Stimulated activated CD8-positive, alpha-beta memory T cell treated with anti-CD3 and anti-CD28 coated beads, Interleukin-4, amount 100 ng/mL, for 48 hours (primary cell): ENCODE measurements around the gene MYOF.
"Not testable (repeated sequence)": the region's sequence is repeated elsewhere in the genome, so short reads cannot be mapped to it uniquely, and the experiment has no call there.

ENCODE experiments used
- DNase-seq: peaks from one replicate; pipeline ENCODE4 v3.0.0-alpha.2; 2020

Gene MYOF

DNA sequence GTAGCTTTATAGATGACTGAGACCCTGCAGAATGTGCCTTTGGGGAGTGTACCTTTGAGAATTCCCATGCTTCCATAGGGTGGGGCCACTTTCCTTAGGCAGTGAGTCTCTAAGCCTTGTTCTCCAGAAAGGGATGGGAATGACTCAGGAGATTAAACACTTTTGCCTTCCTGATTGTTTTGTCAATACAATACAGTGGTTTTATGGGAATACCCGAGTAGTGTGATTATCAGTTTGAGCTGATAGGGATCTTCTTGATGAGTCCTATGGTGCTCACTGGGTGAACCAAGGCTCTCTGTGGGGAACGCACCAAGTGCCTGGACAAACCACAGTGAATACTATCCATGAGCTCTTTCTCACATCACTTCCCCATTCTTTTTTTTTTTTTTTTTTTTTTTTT is 6.3 kb downstream of the MYOF start:
- DNase-seq, result no peak

DNA sequence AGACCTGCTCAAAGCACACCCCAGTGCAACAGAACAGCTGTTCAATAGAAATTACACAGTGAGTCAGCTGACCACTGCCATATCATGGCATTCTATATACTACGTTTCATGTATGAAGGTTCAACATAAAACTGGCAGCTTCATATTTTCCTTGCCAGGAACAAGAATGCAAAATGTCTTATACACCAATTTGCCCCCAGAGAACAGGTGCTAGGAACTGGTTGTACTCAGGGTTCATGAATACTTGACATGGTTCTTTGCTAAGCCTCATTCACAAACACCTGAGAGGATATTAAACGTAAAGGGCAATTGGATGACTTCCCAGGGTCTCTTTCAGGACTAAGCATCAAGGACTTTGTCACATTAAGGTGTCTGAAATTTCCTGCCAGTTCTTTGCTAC is 6.9 kb downstream of the MYOF start:
- no peak for DNase-seq

DNA sequence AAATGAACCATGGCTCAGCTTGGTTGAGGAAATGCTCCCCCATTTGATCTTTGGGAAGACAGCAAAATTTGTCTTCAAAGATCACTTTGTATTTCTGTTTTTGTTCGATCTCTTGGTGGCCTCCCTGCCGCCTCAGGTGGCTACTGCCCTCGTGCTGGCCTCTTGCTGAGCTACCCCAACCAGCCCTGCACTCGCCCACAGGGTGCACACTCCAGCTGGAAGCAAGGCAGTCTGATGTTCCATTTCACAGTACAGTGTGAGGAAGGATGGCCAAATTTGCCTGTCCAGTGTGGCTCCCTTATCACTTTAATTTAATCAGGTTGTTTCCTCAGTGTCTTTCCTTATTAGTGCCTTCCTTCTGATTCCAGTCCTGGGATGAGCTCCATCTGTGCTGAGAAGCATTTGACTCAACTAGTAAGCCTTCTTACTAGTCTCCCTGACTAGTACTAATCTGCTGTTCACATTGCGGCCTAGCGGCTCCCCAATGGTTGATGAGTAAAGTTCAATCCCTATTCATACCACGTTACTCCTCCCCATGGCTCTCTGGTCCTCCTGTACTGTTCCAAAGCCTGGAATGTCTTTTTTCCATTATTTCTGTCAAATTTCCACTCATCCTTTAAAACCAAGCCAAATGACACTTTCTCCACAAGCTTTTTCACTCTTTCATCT is 8.2 kb downstream of the MYOF start:
- no peak for DNase-seq

DNA sequence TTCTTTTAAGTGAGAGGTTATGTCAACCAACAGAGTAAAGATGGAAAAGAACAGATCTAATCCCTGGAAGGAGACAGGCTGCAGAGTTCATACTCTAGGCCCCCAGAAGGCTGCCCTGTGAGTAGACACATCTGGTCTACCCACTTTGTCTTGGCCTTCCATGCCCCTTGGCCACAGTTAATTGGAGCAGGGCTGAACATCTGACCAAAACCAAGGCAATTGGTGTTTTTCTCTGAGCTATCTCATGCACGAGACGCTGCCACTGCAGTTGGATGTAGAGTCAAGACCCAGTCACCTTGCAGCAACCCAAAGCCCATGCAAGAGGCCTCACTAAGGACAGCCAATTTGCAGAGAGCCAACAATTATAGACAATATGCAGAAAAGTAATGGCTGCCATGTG is 9.0 kb downstream of the MYOF start:
- DNase-seq, result no peak

DNA sequence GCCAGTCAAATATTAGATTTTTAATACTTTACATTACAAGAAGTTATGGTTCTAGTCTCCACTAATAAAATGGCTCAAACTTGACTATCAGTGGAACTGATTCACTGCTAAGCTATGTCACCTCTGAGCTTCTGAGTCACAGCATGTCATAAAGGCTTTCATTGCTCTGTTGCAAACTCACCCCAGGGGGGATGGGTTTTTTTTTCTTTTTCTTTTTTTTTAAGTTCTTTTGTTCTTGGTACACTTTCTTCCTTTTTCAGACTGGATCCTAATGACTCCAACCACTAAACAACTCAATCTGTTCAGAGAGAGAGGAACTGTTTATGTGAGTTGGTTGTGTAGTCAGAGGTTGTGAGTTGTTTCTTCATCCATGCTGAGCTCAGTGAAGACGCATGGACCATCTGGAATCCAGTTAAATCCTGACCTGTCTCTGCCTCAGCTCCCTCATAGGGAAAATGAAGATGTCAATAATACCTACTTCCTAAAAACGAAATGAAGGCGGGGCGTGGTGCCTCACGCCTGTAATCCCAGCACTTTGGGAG is 11.0 kb downstream of the MYOF start:
- DNase-seq, result no peak

DNA sequence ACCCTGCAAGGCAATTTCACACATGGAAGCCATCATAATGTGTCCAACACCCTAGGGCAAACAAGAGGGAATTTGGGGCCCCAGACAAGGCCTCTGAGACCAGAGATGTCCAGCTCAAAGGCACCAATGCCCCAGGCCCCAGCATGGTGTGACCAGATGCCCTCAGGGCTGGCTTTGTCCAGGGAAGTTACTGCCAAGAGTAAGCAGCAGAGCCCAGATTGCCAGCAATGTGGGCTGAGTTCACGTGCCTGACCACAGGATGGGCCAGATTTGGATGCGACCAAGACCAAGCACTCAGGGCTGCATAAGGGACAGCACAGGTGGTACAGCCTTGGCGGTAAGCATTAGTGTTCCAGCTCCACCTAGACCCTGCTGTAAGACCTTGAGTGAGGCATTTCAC is 12.7 kb downstream of the MYOF start:
- DNase-seq, result no peak

DNA sequence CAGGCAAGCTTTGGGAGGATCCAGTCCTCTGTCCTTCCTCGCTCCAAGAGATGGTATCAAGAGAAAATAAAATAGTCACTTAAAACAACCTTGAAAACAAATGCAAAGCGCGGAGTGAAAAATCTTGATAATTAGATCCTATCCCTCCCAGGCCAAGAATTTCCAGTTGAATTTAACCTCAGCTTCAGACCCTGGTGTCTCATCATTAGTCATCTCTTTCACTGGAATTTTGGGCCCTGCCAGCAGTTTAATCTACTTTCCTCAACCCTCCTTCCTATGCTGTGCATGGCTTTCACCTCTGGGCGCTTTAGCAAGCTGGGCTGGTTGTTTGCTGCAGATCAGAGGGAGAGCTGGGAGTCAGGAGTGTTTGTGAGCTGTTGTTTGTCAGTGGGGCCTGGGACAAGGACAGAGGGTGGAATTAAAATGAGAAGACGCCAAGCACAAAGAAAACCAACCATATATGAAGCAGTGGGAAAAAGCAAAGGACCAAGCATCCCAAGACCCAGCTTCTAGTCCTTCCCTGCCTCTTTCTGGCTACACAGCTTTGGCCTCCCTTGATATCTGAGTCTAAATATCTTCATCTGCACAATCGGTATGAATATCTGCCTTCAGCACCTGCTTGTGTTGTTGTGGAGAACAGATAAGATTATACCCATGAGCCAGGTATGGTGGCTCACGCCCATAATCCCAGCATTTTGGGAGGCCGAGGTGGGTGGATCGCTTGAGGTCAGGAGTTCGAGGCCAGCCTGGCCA is 13.5 kb downstream of the MYOF start:
- no peak for DNase-seq

DNA sequence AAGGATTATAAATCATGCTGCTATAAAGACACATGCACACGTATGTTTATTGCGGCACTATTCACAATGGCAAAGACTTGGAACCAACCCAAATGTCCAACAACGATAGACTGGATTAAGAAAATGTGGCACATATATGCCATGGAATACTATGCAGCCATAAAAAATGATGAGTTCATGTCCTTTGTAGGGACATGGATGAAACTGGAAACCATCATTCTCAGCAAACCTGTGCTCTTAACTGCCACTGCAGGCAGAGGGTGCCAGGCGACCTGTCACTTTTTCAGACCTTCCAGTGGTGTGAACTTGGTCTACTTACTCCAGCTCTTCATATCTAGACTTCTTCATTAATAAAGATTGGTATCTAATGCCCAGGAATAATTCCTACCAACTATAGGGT is 14.5 kb downstream of the MYOF start:
- DNase-seq, result not testable (repeated sequence)

DNA sequence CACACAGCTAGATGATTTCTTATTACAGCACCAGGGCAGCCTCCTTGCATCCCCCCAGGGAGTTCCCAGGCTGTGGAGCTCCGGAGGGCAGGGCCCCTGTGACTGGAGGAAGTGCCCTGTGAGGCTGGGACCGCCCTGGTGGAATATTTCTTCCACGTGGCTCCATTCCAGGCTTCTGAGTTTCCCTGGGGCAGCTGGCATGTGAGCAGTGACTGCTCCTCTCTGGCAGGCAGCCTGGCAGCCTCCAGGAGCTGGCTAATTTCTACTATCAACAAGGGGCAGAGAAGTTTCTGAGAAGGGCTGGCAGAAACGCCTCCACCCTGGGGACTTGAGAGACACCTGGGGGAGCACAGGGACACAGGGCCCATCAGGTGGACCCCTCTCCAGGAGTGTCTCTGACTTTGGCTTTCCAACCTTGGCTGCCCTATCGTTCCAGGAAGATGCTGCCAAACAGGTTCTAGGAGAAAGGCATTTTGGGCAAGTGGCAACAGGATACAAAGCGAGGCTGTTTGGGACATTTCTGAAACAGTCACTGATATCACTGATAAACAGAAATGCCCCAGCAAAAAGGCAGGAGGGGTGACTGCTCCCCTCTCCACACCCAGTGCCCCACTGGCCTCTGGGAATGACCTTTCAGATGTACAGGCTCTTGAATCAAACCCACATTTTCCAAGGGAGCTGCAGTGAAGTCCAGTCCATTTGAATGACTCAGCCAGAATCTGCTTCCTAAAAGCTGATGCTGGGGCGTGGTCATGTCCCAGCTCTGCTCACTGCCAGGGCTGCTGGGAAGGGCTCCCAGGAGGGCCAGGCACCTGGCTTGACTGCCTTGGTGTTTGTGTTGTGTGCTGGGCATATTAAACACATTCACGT is 16.1 kb downstream of the MYOF start:
- DNase-seq, result no peak

DNA sequence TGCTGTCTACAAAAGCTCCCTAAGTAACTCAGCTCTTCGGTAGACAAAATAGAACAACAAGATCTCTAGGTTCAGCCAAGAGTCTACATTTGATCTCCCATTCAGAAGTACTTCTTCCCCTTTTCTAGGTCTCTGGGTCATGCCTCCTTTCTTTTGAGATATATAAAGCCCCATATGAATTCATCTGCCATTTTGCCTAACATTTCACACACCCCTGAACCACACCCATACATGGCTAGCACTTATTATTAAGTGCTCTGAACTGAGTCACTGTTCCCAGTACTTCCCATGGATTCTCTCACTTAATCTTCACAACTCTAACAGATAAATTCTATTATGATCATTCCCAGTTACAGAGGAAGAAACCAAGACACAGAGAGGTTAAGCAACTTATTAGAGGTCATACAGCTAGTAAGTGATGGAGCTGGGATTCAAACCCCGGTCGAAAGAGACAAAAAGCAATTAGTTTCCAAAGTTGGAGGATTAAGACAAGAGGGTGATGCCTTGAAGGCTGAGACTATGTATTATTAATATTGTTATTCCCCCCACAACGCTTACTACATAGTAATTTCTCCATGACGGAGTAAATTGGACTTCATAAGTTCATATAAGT is 17.3 kb downstream of the MYOF start:
- DNase-seq, result no peak

DNA sequence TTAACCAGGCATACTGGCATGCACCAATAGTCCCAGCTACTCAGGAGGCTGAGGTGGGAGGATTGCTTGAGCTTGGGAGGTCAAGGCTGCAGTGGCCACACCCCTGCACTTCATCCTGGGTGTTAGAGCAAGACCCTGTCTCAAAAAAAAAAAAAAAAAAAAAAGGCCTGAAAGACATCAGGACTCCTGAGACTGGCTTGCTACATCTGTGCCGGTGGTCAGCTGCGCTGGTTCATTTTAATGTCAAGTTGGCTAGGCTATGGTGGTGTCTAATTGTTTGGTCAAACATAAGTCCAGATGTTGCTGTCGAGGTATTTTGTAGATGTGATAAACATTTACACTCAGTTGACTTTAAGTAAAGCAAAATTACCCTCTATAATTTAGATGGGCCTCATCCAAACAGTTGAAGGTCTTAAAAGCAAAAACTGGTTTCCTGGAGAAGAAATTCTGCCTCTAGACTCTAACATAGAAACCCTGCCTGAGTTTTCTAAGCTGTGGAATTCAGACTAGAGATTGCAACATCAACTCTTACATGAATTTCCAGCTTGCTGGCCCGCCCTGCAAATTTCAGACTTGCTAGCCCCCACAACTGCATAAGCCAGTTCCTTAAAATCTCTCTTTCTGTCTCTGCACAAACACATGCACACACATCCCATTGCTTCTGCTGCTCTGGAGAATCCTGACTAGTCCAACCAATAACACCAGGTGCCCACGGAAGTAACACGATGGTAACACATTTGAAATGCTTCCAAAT is 18.2 kb downstream of the MYOF start:
- DNase-seq, result no peak

DNA sequence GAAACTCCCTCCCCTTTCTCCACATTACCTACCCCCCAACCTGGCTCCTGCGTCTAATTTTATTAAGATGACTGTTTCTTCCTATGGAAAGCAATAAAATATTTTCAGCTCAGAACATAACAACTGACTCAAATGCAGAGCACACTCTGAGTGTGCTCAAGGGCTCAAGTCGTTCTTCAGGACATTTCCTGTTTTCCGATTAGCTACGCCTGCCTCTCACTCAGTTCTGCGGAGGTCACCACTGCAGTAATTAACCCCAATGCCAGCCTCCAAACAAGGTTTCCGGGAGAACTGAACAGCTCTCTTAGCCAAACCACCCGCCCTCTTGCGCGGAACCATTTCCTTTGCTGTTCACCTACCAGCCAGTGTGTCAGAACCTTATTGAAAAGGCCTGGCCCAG is 19.3 kb downstream of the MYOF start:
- DNase-seq, result peak; percentile 62

DNA sequence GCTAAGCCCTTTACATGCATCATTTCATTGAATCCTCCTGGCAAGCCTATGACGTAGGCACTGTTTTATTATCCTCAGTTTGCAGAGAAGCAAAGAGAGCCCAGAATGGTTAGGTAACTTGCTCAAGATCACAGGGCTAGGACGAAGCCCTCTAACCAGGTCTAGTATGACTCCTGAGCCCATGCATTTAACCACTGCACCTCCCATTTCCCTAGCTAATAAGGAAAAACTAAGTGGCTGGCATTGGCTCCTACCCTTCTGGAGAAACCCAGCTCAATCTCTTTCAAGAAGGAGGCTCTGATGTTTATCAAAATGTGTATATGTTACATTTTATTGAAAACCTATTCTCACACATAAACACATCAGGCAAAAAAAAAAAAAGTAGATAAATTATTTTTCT is 19.8 kb downstream of the MYOF start:
- no peak for DNase-seq

DNA sequence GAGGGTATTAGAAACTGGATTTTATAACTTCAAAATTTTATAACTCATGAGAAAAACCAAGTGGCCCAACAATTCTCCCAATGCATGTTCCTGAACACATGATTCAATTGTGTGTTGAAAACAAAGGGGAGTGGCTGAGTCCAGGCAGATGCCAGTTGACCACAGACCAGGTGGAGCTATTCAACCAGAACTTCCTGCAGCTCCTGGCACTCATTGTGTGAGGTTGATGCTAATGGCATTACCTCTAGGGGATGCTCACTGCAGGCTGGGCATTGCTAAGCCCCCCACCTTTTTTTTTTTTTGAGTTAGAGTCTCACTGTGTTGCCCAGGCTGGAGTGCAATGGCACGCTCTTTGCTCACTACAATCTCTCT is 20.3 kb downstream of the MYOF start:
- DNase-seq, result no peak

DNA sequence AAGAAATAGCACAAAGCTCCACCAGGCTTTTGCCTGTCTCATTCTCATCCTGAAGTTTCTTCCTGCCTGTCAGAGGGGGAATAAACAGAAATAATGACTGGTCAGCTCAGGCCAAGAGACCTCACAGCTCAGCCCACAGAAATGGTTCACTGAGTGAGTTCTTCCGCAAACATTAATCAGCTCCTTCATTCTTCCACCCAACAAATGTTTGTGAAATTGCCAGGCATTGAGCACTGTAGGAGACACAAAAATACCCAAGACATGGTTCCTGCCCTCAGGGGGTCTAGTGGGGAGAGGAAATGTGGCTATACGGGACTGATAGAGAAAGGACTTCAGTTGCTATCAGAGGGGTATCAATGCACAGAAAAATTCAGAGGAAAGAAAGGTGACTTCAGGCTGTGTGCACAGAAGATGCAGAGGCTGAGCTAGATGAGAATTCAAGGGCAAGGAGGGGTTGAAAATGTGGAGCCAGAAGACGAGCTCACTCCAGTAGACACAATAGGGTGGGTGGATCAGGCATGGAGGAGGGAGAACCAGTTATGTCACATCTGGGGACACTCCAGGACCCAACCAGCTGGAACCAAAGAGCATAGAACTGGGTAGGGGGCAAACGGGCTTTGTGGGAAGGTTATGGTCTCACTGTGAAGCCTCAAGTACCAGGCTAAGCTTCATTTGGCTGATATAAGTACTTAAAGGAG is 20.9 kb downstream of the MYOF start:
- no peak for DNase-seq

DNA sequence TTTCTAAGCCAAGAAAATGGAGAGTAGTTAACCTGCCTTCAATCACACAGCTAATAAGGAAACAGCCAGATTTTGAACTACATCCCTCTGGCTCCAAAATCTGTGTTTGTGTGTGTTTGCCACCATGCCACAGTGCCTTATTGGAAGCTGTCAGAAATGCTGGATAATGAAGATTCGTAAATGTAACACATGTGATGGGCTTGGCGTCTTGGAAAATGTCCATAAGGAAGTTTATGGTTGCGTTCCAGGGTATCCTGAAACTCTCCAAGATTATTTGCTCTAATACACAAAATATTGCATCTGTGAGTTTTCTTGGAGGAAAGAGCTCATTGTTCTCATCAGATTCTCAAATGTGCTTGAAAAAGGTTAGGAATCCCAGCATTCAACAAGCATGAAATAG is 22.7 kb downstream of the MYOF start:
- no peak for DNase-seq

DNA sequence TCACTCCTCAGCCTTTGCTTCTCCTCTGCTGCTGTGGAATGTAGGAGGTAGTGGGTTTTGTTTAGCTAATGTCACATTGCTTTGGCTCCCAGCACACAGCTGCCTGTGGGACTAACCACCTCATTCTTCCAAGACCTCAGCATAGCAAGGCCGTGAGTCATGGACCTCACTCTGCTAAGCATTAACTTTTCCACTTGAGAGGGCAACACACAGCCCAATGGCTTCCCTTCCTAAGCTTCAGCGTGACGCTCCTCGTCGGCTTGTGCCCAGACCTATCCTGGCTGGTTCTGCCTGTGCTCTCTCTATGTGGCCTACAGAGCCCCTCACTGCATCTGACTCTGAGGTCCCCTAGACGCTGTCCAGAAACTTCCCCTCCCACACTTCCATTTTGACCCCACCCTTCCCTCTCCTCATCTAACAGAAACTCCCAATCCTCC is 23.3 kb downstream of the MYOF start:
- peak; percentile 31 for DNase-seq

DNA sequence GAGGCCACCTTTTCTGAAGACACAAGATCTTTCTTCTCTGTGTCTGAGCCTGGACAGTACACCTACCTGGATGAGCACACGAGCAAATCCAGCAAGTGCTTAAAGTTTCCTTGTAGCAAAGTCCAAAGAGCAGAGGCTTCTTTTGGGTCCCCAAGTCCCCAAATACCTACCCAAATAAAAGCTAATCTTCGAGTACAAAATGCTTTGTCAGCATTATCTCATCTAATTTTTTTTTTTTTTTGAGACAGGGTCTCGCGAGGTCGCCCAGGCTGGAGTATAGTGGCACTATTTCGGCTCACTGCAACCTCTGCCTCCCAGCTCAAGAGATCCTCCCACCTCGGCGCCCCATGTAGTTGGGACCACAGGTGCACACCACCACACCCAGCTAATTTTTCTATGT is 24.6 kb downstream of the MYOF start:
- no peak for DNase-seq

DNA sequence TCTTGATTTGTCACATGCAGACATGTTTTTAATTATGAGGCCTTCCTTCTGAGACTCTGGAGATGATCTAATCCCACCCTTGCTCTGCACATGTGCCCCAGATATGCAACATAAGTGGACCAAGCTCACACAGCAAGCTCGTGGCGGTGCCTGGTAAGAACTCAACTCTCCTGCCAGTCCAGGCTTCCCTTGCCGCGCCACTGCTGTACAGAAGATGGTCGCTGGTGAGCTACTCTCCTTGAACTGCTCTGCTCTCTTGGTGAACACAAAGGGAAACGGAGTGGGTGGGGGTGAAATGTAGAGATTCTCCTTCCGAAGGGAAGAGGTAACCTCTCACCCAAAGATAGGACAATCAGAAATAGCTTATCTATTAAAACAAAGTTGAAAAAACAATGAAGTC is 25.7 kb downstream of the MYOF start:
- no peak for DNase-seq

DNA sequence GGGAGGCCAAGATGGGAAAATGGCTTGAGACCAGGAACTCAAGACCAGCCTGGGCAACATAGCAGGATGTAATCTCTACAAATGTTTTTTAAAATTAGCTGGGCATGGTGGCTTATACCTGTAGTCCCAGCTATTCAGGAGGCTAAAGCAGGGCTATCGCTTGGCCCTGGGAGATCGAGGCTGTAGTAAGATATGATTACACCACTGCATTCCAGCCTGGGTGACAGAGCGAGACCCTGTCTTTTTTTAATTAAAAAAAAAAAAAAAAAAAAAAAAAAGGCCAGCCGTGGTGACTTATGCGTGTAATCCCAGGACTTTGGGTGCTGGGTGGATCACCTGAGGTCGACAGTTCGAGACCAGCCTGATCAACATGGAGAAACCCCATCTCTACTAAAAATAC is 27.4 kb downstream of the MYOF start:
- DNase-seq, result no peak

DNA sequence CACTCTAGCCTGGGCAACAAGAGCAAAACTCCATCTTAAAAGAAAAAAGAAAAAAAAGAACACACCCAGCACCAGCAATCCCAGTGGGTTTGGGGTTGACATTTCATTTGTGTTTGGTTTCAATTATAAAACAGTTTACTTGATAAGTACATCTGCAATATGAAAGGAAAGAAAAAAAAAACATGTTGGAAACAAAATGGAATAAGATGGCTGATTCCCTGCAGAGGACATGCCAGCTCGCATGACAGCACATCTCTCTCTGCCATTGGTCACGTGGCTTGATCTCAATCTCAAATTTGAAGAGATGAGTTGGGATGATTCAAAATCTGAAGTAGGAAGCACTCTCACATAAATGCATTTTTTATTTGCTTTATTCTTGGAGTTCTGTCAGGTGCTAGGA is 28.0 kb downstream of the MYOF start:
- no peak for DNase-seq

DNA sequence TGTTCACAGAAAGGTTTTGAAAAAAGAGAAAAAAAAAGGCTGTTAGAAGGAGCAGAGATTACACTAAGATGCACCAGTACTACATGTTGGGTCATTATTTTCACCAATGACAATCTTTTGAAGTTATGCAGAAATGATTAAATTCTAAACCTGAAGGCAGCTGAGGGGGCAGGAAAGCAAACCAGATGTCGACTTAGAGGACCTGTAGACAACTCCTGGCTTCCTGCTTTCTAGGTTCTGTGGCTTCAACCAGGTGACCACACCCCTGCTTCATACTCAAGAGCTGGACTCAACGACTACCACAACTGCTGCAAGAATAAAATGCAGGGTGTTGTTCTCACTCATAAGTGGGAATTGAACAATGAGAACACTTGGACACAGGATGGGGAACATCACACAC is 30.0 kb downstream of the MYOF start:
- peak; percentile 47 for DNase-seq
